IMR-90 (cell line): ENCODE results near the gene BLMH. TPM values are rescaled to one million over a fixed set of nuclear protein-coding genes. Genes with fewer than 3 reads are reported as not detected.

ENCODE experiments used
- ATAC-seq: fragments of 200-7000 bp; cut with Tn5 transposase; 2 replicates; pipeline ENCODE4 v1.9.1; 2020; ENCODE audit warnings: low read depth, mild to moderate bottlenecking, moderate library complexity
- BruUV-seq: library from RNA; stranded (reverse); fragments of 400-500 nt; replicated peaks from 2 replicates; lab custom pipeline; 2021; lab: Mats Ljungman, UMichigan
- CTCF ChIA-PET: fragments of 300-600 bp; formaldehyde crosslinking; extraction: SDS; loops from one replicate; lab custom pipeline; 2021; ENCODE audit warnings: antibody characterized with exemption; lab: Yijun Ruan, JAX
- POLR2A ChIA-PET: fragments of 300-600 bp; sonication (Branson Sonifier 250); formaldehyde crosslinking; loops from one replicate; lab custom pipeline; 2022; ENCODE audit warnings: antibody characterized with exemption; ENCODE audit not compliant: unreplicated experiment; lab: Charles Lee
- DNase-seq: peaks from one replicate; pipeline ENCODE4 v3.0.0; 2013
- H2AFZ ChIP-seq: replicated peaks from 2 replicates; pipeline ENCODE3; 2013; ENCODE audit warnings: low read length, mild to moderate bottlenecking; ENCODE audit not compliant: poor library complexity
- H2AK5ac ChIP-seq: 2 replicates; pipeline ENCODE4 v1.6.1; 2013; ENCODE audit warnings: low read depth, low read length, inconsistent platforms
- H2AK9ac ChIP-seq: replicated peaks from 2 replicates; pipeline ENCODE3; 2013; ENCODE audit warnings: mild to moderate bottlenecking, low read depth, low read length, moderate library complexity; ENCODE audit not compliant: poor library complexity
- H2BK120ac ChIP-seq: 2 replicates; pipeline ENCODE4 v1.6.1; 2013; ENCODE audit warnings: low read depth, low read length, inconsistent platforms
- H2BK15ac ChIP-seq: 3 replicates; pipeline ENCODE4 v1.6.1; 2013; ENCODE audit warnings: low read depth, low read length, inconsistent platforms
- H2BK20ac ChIP-seq: 2 replicates; pipeline ENCODE4 v1.6.1; 2013; ENCODE audit warnings: low read depth, mild to moderate bottlenecking, inconsistent platforms, low read length, moderate library complexity
- H2BK5ac ChIP-seq: 2 replicates; pipeline ENCODE4 v1.6.1; 2013; ENCODE audit warnings: mild to moderate bottlenecking, low read depth, low read length, inconsistent platforms; ENCODE audit not compliant: poor library complexity, severe bottlenecking
- H3K14ac ChIP-seq: replicated peaks from 2 replicates; pipeline ENCODE4 v1.6.1; 2013; ENCODE audit warnings: low read depth, low read length, inconsistent platforms
- H3K18ac ChIP-seq: 2 replicates; pipeline ENCODE4 v1.6.1; 2013; ENCODE audit warnings: low read depth, low read length, control low read depth
- H3K23ac ChIP-seq: 2 replicates; pipeline ENCODE4 v1.6.1; 2013; ENCODE audit warnings: low read depth, low read length, inconsistent platforms
- H3K27ac ChIP-seq: 2 replicates; pipeline ENCODE4 v1.5.1; 2013; ENCODE audit warnings: mild to moderate bottlenecking, control low read depth, low read length; ENCODE audit not compliant: insufficient read depth
- H3K27me3 ChIP-seq: 2 replicates; pipeline ENCODE4 v1.6.1; 2013; ENCODE audit warnings: low read length; ENCODE audit not compliant: control insufficient read depth, insufficient read depth
- H3K36me3 ChIP-seq: 2 replicates; pipeline ENCODE4 v1.6.1; 2013; ENCODE audit warnings: low read length, mixed read lengths; ENCODE audit not compliant: control insufficient read depth, insufficient read depth
- H3K4ac ChIP-seq: 2 replicates; pipeline ENCODE4 v1.6.1; 2013; ENCODE audit warnings: low read depth, low read length, inconsistent platforms
- H3K4me1 ChIP-seq: 2 replicates; pipeline ENCODE4 v1.6.1; 2013; ENCODE audit warnings: low read length, mixed read lengths; ENCODE audit not compliant: control insufficient read depth, insufficient read depth
- H3K4me2 ChIP-seq: 2 replicates; pipeline ENCODE4 v1.6.1; 2013; ENCODE audit warnings: low read depth, mild to moderate bottlenecking, control low read depth, low read length, moderate library complexity
- H3K4me3 ChIP-seq: 2 replicates; pipeline ENCODE4 v1.5.1; 2013; ENCODE audit warnings: low read depth, mild to moderate bottlenecking, control low read depth, low read length, moderate library complexity; ENCODE audit not compliant: insufficient read depth
- H3K56ac ChIP-seq: 2 replicates; pipeline ENCODE4 v1.6.1; 2013; ENCODE audit warnings: low read length, inconsistent platforms; ENCODE audit not compliant: insufficient read depth; ENCODE audit errors: extremely low read depth
- H3K79me1 ChIP-seq, 2 experiments: 2 replicates each; pipeline ENCODE4 v1.6.1; 2013; ENCODE audit warnings: low read length in 2 of 2, inconsistent platforms in 1 of 2, low read depth in 1 of 2
- H3K9ac ChIP-seq: 2 replicates; pipeline ENCODE4 v1.6.1; 2013; ENCODE audit warnings: low read depth, low read length, control low read depth
- H3K9me1 ChIP-seq: 2 replicates; pipeline ENCODE4 v1.6.1; 2013; ENCODE audit warnings: low read length, inconsistent platforms; ENCODE audit not compliant: insufficient read depth
- H3K9me3 ChIP-seq: 2 replicates; pipeline ENCODE4 v1.6.1; 2013; ENCODE audit warnings: low read length; ENCODE audit not compliant: control insufficient read depth, insufficient read depth
- H4K20me1 ChIP-seq: 2 replicates; pipeline ENCODE4 v1.6.1; 2013; ENCODE audit warnings: low read length, inconsistent platforms; ENCODE audit not compliant: insufficient read depth
- H4K5ac ChIP-seq: 2 replicates; pipeline ENCODE4 v1.6.1; 2013; ENCODE audit warnings: mild to moderate bottlenecking, low read depth, low read length, control low read depth
- H4K8ac ChIP-seq, 2 experiments: 2 replicates each; pipeline ENCODE4 v1.6.1; 2013; ENCODE audit warnings: low read depth in 2 of 2, low read length in 2 of 2, control low read depth in 1 of 2, inconsistent platforms in 1 of 2
- H4K91ac ChIP-seq: 2 replicates; pipeline ENCODE4 v1.6.1; 2013; ENCODE audit warnings: low read depth, low read length, inconsistent platforms; ENCODE audit not compliant: insufficient read depth
- BHLHE40 ChIP-seq: fragments of 150-350 bp; IDR thresholded peaks from 2 replicates; pipeline ENCODE4 v1.6.1; 2016; ENCODE audit warnings: mild to moderate bottlenecking, low read depth, low read length
- CHD1 ChIP-seq: IDR thresholded peaks from 2 replicates; pipeline ENCODE4 v1.6.1; 2012; ENCODE audit warnings: low read depth, low read length, improper control_type of control experiment
- ELK1 ChIP-seq: fragments of 150-350 bp; IDR thresholded peaks from 2 replicates; pipeline ENCODE4 v1.6.1; 2016; ENCODE audit warnings: low read depth, mild to moderate bottlenecking, low read length, moderate library complexity, borderline replicate concordance
- MAFK ChIP-seq: IDR thresholded peaks from 2 replicates; pipeline ENCODE4 v1.6.1; 2012; ENCODE audit warnings: low read depth, low read length, improper control_type of control experiment
- MAZ ChIP-seq: IDR thresholded peaks from 2 replicates; pipeline ENCODE4 v1.6.1; 2012; ENCODE audit warnings: low read depth, mild to moderate bottlenecking, low read length, improper control_type of control experiment, moderate library complexity, borderline replicate concordance
- MXI1 ChIP-seq: IDR thresholded peaks from 2 replicates; pipeline ENCODE4 v1.6.1; 2012; ENCODE audit warnings: low read depth, mild to moderate bottlenecking, low read length, moderate library complexity, borderline replicate concordance
- RAD21 ChIP-seq: IDR thresholded peaks from 2 replicates; pipeline ENCODE4 v1.6.1; 2012; ENCODE audit warnings: low read length, improper control_type of control experiment
- RFX5 ChIP-seq: IDR thresholded peaks from 2 replicates; pipeline ENCODE4 v1.8.0; 2012; ENCODE audit warnings: low read depth, mild to moderate bottlenecking, low read length, moderate library complexity
- WGBS, 2 experiments: methylation state at CpG; one replicate each; pipeline versions ENCODE4 v1.1.5 to v1.1.7; 2013; ENCODE audit warnings: missing lambda C conversion rate in 2 of 2; ENCODE audit not compliant: insufficient read length in 1 of 2; ENCODE audit errors: extremely low coverage in 2 of 2; 5-methylcytosine and 5-hydroxymethylcytosine counted together
- dilution Hi-C: fragments of 300-500 bp; cut with HindIII; formaldehyde crosslinking; loops from one replicate; pipeline ENCODE4 v1.14.3; 2018; ENCODE audit warnings: low sequenced_read_pairs; ENCODE audit not compliant: unreplicated experiment
- in situ Hi-C: fragments of 300-500 bp; cut with MboI; formaldehyde crosslinking; loops from 3 replicates; pipeline ENCODE4 v1.14.3; 2019; ENCODE audit warnings: low sequenced_read_pairs, inconsistent platforms, mixed read lengths
- intact Hi-C: fragments of 100-400 bp; cut with micrococcal nuclease; formaldehyde crosslinking; loops from 2 replicates; pipeline ENCODE4 v1.10.0; 2022
- polyA plus RNA-seq, 3 experiments: library from polyadenylated mRNA; depleted of rRNA; stranded (reverse); fragments of >200 nt; gene quantifications; 2 replicates each; pipeline ENCODE4 v1.2.3, GENCODE V29; 2012; ENCODE audit warnings: low replicate concordance in 1 of 3
- total RNA-seq: library from RNA; depleted of rRNA; stranded (reverse); fragments of >200 nt; gene quantifications from 2 replicates; pipeline ENCODE4 v1.2.3, GENCODE V29; 2012

Gene BLMH
- total and polyA plus RNA-seq, 2 of the 4 experiments (the other 2 are of a cell fraction) = 17.3 to 20.8 TPM

- in situ Hi-C loops = no loop called here
- CTCF ChIA-PET = no interaction called here
These were observed 50.7 kb downstream of the BLMH start for GRCh38 chr17:30241051-30241450.

More at GRCh38 chr17:30241051-30241450, 50.7 kb downstream of the BLMH start:
- dilution Hi-C loops = no loop called here
- Histone ChIP-seq H3K14ac (no peak overlapping the region), H2BK20ac (no peak overlapping the region), H3K23ac (no peak overlapping the region), H3K36me3 (no peaks in the 10 kb centered on the region), H2AK9ac (no peak overlapping the region), H3K27me3 (peaks cover 29% of the 10 kb centered on the region), H3K79me1 (no peaks in the 10 kb centered on the region; a peak in 1 of 4 replicates), H2BK120ac (no peak overlapping the region), H3K4me1 (peaks cover 7% of the 10 kb centered on the region), H4K5ac (no peak overlapping the region), H2BK5ac (no peak overlapping the region), H3K4me3 (no peak overlapping the region), H3K27ac (no peak overlapping the region), H3K56ac (no peak overlapping the region), H2BK15ac (no peak overlapping the region), H3K18ac (no peak overlapping the region), H4K20me1 (no peaks in the 10 kb centered on the region), H2AK5ac (no peak overlapping the region), H3K9me1 (peaks cover 5% of the 10 kb centered on the region), H3K4me2 (no peak overlapping the region), H3K4ac (no peak overlapping the region), H4K8ac (no peak overlapping the region), H4K91ac (no peak overlapping the region), H2AFZ (no peak overlapping the region), H3K9me3 (no peaks in the 10 kb centered on the region; the same call in 1 of the 2 replicates), H3K9ac (no peak overlapping the region)
- ATAC-seq = no peak
- no peak for TF ChIP-seq ELK1
- no peak for TF ChIP-seq MAZ
- TF ChIP-seq CHD1 = no peak
- no peak for TF ChIP-seq RFX5
- TF ChIP-seq MAFK = no peak
- TF ChIP-seq MXI1 = no peak
- no peak for TF ChIP-seq BHLHE40
- no peak for TF ChIP-seq RAD21
- DNase-seq = no peak
- 100% methylated on average over 1 of the region's 6 CpGs; no CpG with 5 or more reads in 1 of the 2 experiments for WGBS, 2 experiments
- intact Hi-C loops = loop anchor here (5.0 kb wide), 1 partner anchor 474 kb away; no protein-coding TSS in a partner anchor
- no TSS peak for BruUV-seq
- POLR2A ChIA-PET = interaction anchor here (0.6 kb wide), 1 partner anchor 550 kb away, joined by 3 read pairs; no protein-coding TSS in a partner anchor
